Endodermal cell (in vitro differentiated cells): ENCODE results near the gene LRRC27. TPM values are rescaled to one million over a fixed set of nuclear protein-coding genes. Genes with fewer than 3 reads are reported as not detected.
A peak's percentile ranks its signal among the peaks of the same experiment; 100 is the strongest.

Source experiments
- DNase-seq: peaks from one replicate; pipeline ENCODE4 v3.0.0-alpha.2; 2017
- H3K27ac ChIP-seq: 2 replicates; pipeline ENCODE4 v1.5.1; 2013; ENCODE audit warnings: mild to moderate bottlenecking, low read depth, low read length, moderate library complexity
- H3K27me3 ChIP-seq: 2 replicates; pipeline ENCODE4 v1.6.1; 2013; ENCODE audit warnings: mild to moderate bottlenecking, low read length, moderate library complexity; ENCODE audit not compliant: insufficient read depth, control insufficient read depth, poor library complexity, severe bottlenecking
- H3K36me3 ChIP-seq: 2 replicates; pipeline ENCODE4 v1.7.0; 2013; ENCODE audit warnings: mild to moderate bottlenecking, low read length, moderate library complexity; ENCODE audit not compliant: control insufficient read depth, insufficient read depth
- H3K4me1 ChIP-seq: one replicate; pipeline ENCODE4 v1.7.0; 2013; ENCODE audit warnings: low read length; ENCODE audit not compliant: control insufficient read depth, insufficient read depth
- H3K4me3 ChIP-seq: 2 replicates; pipeline ENCODE4 v1.5.1; 2013; ENCODE audit warnings: mild to moderate bottlenecking, low read length, moderate library complexity
- H3K9ac ChIP-seq: 2 replicates; pipeline ENCODE4 v1.6.1; 2013; ENCODE audit warnings: mild to moderate bottlenecking, low read length, moderate library complexity; ENCODE audit not compliant: poor library complexity, severe bottlenecking; ENCODE audit errors: extremely low read depth
- H3K9me3 ChIP-seq: 2 replicates; pipeline ENCODE4 v1.6.1; 2013; ENCODE audit warnings: mild to moderate bottlenecking, low read length, moderate library complexity; ENCODE audit not compliant: control insufficient read depth
- H3K27ac Mint-ChIP-seq: 2 replicates; pipeline ENCODE4 v1.8.0; 2020; ENCODE audit warnings: mixed read lengths
- H3K27me3 Mint-ChIP-seq: 2 replicates; pipeline ENCODE4 v1.8.0; 2021; ENCODE audit warnings: mild to moderate bottlenecking, mixed read lengths; ENCODE audit not compliant: insufficient read depth
- H3K36me3 Mint-ChIP-seq: 2 replicates; pipeline ENCODE4 v1.8.0; 2020; ENCODE audit warnings: low read depth, mixed read lengths
- H3K4me1 Mint-ChIP-seq: 2 replicates; pipeline ENCODE4 v1.8.0; 2020; ENCODE audit warnings: mixed read lengths
- H3K4me3 Mint-ChIP-seq: 2 replicates; pipeline ENCODE4 v1.8.0; 2020; ENCODE audit warnings: mild to moderate bottlenecking, moderate library complexity, mixed read lengths
- H3K9me3 Mint-ChIP-seq: 2 replicates; pipeline ENCODE4 v1.8.0; 2020; ENCODE audit warnings: mild to moderate bottlenecking, mixed read lengths
- WGBS, 2 experiments: methylation state at CpG; one replicate each; pipeline versions ENCODE4 v1.1.5 to v1.1.7; 2013; ENCODE audit warnings: missing lambda C conversion rate in 2 of 2, mixed read lengths in 1 of 2; ENCODE audit not compliant: insufficient coverage in 1 of 2, insufficient read length in 1 of 2; 5-methylcytosine and 5-hydroxymethylcytosine counted together
- total RNA-seq, 2 donors: library from RNA; stranded (reverse); fragmentation: NEBNext Ultra II Directional in 1 of 2; extraction: Animal tissue kit (Norgen Biotek cat#: 25700) in 1 of 2; gene quantifications; 2 replicates in 1 of 2; 3 replicates in 1 of 2; pipeline ENCODE4 v1.2.1, GENCODE V29; 2021
- TF ChIP-seq, protein P1 (sequence below): fragments of 200-600 bp; sonication (generic); conservative IDR thresholded peaks from 2 replicates; pipeline ENCODE4 v1.5.0; 2021; ENCODE audit warnings: antibody characterized with exemption, mild to moderate bottlenecking

Gene LRRC27
- total RNA-seq, 2 donors from 2014 or later: 10.3 to 14.6 TPM

DNA sequence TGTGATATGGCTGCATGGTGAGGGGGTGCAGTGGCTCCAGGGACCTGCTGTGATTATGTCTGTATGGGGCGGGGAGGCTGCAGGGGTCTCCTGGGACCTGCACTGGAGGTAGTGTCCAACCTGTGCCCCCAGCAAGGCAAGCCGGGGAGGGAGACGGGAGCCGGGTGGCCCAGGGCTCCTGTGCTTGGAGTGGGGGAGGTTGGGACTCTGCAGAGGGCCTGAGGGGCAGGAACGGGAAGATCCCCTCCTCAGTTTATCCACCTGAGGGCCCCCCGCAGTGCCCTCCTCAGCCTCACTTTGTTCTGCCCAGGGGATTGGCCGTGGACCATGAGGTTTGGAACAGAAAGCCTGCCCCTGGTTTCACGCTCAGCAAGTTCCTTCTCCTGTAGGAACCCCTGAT lies 42.2 kb downstream of the LRRC27 start:
- Mint-ChIP-seq H3K36me3 (peaks cover under 1% of the 10 kb centered on the region), H3K4me1 (peaks cover 3% of the 10 kb centered on the region), H3K27me3 (peaks cover under 1% of the 10 kb centered on the region), H3K9me3 (peaks cover 2% of the 10 kb centered on the region), H3K4me3 (no peak overlapping the region), H3K27ac (no peak overlapping the region)
- Histone ChIP-seq H3K4me1 (no peaks in the 10 kb centered on the region), H3K36me3 (no peaks in the 10 kb centered on the region), H3K27ac (no peak overlapping the region), H3K9ac (no peak overlapping the region), H3K9me3 (no peaks in the 10 kb centered on the region), H3K4me3 (no peak overlapping the region), H3K27me3 (no peaks in the 10 kb centered on the region)
- DNase-seq: no peak
- TF ChIP-seq, protein P1, sequence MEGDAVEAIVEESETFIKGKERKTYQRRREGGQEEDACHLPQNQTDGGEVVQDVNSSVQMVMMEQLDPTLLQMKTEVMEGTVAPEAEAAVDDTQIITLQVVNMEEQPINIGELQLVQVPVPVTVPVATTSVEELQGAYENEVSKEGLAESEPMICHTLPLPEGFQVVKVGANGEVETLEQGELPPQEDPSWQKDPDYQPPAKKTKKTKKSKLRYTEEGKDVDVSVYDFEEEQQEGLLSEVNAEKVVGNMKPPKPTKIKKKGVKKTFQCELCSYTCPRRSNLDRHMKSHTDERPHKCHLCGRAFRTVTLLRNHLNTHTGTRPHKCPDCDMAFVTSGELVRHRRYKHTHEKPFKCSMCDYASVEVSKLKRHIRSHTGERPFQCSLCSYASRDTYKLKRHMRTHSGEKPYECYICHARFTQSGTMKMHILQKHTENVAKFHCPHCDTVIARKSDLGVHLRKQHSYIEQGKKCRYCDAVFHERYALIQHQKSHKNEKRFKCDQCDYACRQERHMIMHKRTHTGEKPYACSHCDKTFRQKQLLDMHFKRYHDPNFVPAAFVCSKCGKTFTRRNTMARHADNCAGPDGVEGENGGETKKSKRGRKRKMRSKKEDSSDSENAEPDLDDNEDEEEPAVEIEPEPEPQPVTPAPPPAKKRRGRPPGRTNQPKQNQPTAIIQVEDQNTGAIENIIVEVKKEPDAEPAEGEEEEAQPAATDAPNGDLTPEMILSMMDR: no peak
- 76 to 85% methylated on average over 3 to 8 of the region's 8 CpGs for WGBS, 2 experiments

DNA sequence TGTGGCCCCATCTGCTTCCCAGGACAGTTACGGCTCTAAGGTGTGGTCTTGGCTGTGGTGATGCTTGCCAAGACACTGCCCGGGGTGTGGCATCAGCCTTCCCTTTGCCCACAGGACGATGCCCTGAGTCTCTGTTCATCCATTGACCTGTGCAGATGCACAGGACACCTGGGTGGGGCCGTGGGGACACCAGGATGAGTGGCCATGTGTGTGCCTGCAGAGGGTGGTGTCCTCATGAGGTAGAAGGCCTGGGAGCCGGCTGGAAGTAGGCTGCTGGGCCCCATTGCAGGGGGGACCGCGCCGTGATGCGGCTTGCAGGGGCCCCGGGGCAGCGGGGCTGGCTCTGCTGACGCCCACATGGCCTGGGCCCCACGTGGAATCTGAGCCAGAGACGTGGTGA lies 42.6 kb downstream of the LRRC27 start:
- no peaks in the 10 kb centered on the region for H3K27me3 ChIP-seq
- no peak overlapping the region for H3K4me3 ChIP-seq
- no peak overlapping the region for H3K27ac Mint-ChIP-seq
- H3K4me3 Mint-ChIP-seq: no peak overlapping the region
- peaks cover 4% of the 10 kb centered on the region for H3K9me3 Mint-ChIP-seq
- H3K4me1 ChIP-seq: no peaks in the 10 kb centered on the region
- peaks cover 3% of the 10 kb centered on the region for H3K4me1 Mint-ChIP-seq
- peaks cover 2% of the 10 kb centered on the region for H3K36me3 Mint-ChIP-seq
- no peak for DNase-seq
- H3K27ac ChIP-seq: no peak overlapping the region
- H3K9me3 ChIP-seq: no peaks in the 10 kb centered on the region
- H3K36me3 ChIP-seq: no peaks in the 10 kb centered on the region
- TF ChIP-seq, protein P1: no peak
- peaks cover 3% of the 10 kb centered on the region for H3K27me3 Mint-ChIP-seq
- no peak overlapping the region for H3K9ac ChIP-seq
- WGBS, 2 experiments: 89 to 100% methylated on average over 3 to 14 of the region's 14 CpGs

DNA sequence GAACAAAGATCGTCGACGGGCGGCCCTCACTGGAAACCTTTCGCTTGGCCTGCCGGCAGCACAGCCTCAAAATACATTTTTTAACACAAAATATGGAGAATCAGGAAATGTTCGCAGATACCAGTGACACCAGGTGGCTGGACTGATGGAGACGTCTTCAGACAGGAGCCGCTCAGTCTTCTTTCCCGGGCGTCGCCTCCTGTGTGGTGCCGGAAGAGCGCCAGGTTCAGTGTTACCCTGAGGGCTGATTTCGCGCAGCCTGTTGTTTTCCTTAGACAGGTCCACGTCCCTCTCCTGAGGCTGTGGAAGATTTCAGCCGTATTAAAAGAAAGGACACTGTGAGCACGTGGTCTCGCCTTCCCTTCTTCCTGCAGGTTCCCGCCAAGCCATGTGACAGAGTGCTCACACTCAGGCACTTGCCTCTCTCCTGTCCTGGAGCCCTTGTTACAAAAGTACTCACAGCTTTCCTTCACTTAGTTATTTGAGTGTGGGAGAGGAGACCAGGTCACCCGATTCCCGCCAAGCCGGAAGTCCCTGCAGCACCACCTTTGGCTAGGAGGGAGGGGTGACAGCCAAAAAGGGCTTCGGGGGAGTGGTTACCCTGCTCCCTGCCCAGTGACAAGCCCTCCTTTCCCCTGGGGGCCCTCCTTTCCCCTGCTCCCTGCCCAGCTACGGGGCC lies 43.3 kb downstream of the LRRC27 start:
- no peaks in the 10 kb centered on the region for H3K9me3 ChIP-seq
- TF ChIP-seq, protein P1: no peak
- no peaks in the 10 kb centered on the region for H3K36me3 ChIP-seq
- Mint-ChIP-seq H3K36me3 (peaks cover 2% of the 10 kb centered on the region), H3K4me1 (peaks cover 3% of the 10 kb centered on the region), H3K4me3 (no peak overlapping the region), H3K27ac (no peak overlapping the region), H3K27me3 (peaks cover 3% of the 10 kb centered on the region), H3K9me3 (peaks cover 4% of the 10 kb centered on the region)
- H3K4me3 ChIP-seq: no peak overlapping the region
- no peak overlapping the region for H3K9ac ChIP-seq
- WGBS, 2 experiments: 85 to 87% methylated on average over 19 to 26 of the region's 26 CpGs
- H3K4me1 ChIP-seq: no peaks in the 10 kb centered on the region
- no peak overlapping the region for H3K27ac ChIP-seq
- no peaks in the 10 kb centered on the region for H3K27me3 ChIP-seq
- peak; percentile 74 for DNase-seq
